DND-41 (cell line): ENCODE results near the gene FOXJ3.

ENCODE experiments used
- EZH2 ChIP-seq: IDR thresholded peaks from 3 replicates; pipeline ENCODE4 v1.6.1; 2012; ENCODE audit warnings: borderline replicate concordance, low read depth, mild to moderate bottlenecking, moderate library complexity, low read length, inconsistent platforms; ENCODE audit not compliant: severe bottlenecking
- TF ChIP-seq, protein P1 (sequence below): IDR thresholded peaks from 2 replicates; pipeline ENCODE4 v1.5.1; 2012; ENCODE audit warnings: borderline replicate concordance, low read length, moderate library complexity, mild to moderate bottlenecking; ENCODE audit not compliant: poor library complexity, severe bottlenecking; ENCODE audit errors: extremely low read depth

DNA sequence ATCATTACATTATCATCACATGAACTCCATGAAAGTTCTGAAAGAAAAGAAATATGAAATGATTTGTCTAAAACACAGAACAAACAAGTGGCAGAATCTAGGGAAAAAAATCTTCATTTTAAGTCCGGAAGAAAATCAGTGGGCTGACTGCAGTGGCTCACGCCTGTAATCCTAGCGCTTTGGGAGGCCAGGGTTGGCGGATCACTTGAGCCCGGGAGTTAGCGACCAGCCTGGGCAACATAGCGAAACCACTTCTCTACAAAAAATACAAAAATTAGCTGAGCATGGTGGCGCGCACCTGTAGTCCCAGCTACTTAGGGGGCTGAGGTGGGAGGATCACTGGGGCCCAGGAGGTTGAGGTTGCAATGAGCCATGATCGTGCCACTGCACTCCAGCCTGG, 4.8 kb downstream of the FOXJ3 start:
- TF ChIP-seq, protein P1, sequence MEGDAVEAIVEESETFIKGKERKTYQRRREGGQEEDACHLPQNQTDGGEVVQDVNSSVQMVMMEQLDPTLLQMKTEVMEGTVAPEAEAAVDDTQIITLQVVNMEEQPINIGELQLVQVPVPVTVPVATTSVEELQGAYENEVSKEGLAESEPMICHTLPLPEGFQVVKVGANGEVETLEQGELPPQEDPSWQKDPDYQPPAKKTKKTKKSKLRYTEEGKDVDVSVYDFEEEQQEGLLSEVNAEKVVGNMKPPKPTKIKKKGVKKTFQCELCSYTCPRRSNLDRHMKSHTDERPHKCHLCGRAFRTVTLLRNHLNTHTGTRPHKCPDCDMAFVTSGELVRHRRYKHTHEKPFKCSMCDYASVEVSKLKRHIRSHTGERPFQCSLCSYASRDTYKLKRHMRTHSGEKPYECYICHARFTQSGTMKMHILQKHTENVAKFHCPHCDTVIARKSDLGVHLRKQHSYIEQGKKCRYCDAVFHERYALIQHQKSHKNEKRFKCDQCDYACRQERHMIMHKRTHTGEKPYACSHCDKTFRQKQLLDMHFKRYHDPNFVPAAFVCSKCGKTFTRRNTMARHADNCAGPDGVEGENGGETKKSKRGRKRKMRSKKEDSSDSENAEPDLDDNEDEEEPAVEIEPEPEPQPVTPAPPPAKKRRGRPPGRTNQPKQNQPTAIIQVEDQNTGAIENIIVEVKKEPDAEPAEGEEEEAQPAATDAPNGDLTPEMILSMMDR, result no peak
- TF ChIP-seq EZH2, result no peak
